GM13976 (cell line): ENCODE data around the gene DPEP2NB.

Experiments used
- DNase-seq: peaks from one replicate; pipeline ENCODE4 v3.0.0; 2012; ENCODE audit warnings: low spot score
- in situ Hi-C: fragments of 300-500 bp; cut with MboI; formaldehyde crosslinking; loops from one replicate; pipeline ENCODE4 v1.12.0; 2022; ENCODE audit warnings: low sequenced_read_pairs, mixed read lengths, inconsistent platforms; ENCODE audit not compliant: unreplicated experiment
- TF ChIP-seq, protein P1 (sequence below): IDR thresholded peaks from 2 replicates; pipeline ENCODE4 v1.5.1; 2012; ENCODE audit warnings: borderline replicate concordance, mild to moderate bottlenecking; ENCODE audit not compliant: insufficient read depth; ENCODE audit errors: extremely low read depth, missing control alignments, control extremely low read depth

Gene DPEP2NB

DNA sequence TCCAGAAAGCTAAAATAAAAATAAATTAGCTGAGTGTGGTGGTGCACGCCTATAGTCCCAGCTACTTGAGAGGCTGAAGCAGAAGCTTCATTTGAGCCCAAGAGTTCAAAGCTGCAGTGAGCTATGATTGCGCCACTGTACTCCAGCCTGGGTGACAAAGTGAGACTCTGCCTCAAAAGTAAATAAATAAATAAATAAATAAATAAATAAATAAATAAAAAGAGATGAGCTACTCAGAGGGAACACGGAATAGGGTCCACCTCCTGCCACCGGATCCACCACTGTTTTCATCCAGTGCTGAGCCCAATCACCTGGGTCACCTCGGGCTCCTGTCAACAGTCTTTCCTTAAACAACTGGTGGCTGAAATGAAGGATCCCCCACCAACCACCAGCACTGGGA, 28.8 kb downstream of the DPEP2NB start:
- no peak for DNase-seq
- in situ Hi-C loops: no loop called here
- TF ChIP-seq, protein P1, sequence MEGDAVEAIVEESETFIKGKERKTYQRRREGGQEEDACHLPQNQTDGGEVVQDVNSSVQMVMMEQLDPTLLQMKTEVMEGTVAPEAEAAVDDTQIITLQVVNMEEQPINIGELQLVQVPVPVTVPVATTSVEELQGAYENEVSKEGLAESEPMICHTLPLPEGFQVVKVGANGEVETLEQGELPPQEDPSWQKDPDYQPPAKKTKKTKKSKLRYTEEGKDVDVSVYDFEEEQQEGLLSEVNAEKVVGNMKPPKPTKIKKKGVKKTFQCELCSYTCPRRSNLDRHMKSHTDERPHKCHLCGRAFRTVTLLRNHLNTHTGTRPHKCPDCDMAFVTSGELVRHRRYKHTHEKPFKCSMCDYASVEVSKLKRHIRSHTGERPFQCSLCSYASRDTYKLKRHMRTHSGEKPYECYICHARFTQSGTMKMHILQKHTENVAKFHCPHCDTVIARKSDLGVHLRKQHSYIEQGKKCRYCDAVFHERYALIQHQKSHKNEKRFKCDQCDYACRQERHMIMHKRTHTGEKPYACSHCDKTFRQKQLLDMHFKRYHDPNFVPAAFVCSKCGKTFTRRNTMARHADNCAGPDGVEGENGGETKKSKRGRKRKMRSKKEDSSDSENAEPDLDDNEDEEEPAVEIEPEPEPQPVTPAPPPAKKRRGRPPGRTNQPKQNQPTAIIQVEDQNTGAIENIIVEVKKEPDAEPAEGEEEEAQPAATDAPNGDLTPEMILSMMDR: no peak

DNA sequence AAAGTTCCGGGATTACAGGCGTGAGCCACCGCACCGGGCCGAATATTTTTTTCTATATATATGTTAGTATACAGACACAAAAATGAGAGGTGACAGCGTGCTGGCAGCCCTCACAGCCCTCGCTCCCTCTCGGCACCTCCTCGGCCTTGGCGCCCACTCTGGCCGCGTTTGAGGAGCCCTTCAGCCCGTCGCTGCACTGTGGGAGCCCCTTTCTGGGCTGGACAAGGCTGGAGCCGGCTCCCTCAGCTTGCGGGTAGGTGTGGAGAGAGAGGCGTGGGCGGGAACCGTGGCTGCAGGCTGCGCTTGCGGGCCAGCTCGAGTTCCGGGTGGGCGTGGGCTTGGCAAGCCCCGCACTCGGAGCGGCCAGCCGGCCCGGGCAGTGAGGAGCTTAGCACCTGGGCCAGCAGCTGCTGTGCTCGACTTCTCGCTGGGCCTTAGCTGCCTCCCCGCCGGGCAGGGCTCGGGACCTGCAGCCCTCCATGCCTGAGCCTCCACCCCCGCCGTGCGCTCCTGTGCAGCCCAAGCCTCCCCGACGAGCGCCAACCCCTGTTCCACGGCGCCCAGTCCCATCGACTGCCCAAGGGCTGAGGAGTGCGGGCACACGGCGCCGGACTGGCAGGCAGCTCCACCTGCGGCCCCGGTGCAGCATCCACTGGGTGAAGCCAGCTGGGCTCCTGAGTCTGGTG, 33.6 kb downstream of the DPEP2NB start:
- in situ Hi-C loops: no loop called here
- TF ChIP-seq, protein P1: no peak
- no peak for DNase-seq

DNA sequence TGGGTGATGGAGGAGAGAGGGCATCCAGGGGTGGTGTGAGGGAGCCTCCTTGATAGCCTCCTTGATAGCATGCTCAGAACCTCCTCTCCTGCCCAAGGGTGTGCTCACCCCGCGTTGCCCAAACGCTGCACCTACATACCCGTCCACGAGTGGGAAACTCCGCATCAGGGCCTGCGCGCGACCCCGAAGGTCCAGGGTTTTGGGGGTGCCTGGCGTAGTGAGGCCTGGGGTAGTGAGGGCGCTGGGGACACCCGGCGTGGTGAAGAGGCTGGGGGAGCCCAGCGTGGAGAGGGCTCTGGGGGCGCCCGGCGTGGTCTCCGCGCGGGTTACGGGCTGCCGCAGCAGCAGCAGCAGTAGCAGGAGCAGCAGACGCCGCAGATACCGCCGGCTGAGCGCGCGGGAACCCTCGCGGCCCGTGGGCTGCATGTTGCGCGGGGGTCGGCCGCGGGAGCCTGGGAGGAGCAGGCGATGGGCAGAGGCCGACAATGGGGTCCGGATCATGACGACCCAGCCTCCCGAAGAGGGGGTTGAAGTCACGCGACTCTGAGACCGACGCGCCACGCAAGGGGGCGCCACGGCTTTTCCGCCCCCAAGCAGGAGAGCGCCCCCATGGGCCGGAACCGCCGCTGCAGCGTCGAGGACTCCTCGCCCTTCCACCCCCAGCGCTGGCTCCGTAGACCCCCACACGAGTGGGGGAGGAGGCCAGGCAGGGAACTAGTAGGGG, 35.6 kb downstream of the DPEP2NB start, which contains the start of gene DPEP3:
Gene DPEP3, minus strand, starts transcription at position 545 of the 724 bp plus-strand sequence. Its CDS starts 119 bp downstream, at position 426.
- TF ChIP-seq, protein P1: no peak
- in situ Hi-C loops: no loop called here

DNA sequence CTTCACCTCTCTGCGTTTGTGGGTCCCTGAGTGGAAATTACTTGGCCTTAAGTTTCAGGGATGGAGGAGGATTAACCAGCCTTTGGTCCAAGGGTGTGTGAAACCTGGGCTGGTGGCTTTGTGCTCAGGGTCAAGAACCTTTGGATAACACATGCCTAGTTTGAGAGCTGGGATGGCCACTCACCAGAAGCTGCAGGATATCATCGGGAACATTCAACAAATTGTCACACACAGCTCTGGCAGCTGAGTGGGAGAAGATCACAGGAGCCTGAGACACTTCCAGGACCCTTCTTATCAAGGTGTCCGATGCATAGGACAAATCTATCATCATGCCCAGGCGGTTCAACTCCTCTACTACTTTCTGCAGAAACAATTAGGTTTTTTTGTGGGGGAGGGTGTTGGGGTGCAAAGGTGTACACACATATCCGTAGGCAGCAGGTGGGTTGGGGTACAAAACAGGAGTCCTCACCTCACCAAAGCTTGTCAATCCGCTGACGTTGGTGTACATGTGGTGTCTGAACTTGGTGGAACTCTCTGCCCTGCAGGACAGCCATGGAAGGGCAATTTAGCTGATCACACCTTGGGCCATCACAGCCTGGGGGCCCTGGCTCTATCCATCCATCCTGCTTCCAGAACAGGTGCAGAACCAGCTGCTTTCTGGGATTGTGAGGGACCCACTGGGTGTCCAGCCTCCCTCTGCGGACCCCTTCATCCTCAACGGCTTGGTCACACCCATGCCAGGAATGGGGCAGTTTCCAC, 38.1 kb downstream of the DPEP2NB start:
- DNase-seq: no peak
- in situ Hi-C loops: no loop called here
- TF ChIP-seq, protein P1: no peak

More for the DNA sequence above, 35.6 kb downstream of the DPEP2NB start, which contains the start of gene DPEP3:
- DNase-seq: no peak

DNA sequence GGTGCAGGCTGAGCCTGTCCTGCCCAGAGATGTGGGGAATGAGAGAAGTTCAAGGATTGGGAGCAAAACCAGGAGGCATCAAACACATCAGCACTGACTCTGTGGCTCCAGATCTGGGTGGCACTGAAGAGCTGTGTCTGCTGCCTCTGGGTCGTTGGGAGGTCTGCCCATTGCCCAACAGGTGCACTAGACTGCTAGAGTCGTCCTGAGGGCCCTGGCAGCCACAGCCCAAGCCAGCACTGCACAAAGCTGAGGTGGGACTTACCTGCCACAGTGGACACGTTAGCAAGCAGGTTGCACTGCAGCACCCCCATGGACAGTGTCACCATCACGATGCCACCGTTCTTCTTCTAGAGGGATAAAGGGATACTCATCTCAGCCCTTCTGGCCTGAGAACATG, 38.7 kb downstream of the DPEP2NB start:
- in situ Hi-C loops: no loop called here
- TF ChIP-seq, protein P1: no peak
- DNase-seq: no peak

DNA sequence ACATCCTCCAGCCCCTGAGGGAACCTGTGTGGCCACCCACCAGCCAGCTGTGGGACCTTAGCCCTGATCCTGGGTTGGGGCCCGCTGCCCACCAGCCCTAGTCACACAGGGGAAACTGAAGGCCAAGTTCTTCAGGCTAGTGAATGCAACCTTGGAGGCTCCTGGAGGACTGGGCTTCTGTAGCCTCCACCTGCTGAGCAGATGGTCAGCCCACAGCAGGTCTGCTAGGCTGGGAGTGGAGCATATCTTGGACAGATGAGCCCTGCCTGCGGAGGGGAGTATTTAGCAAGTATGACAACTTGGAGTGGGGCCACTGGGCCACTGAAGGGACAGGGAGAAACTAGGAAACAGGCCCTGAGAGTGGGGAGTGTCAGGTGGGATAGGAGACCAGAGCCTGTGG, 39.5 kb downstream of the DPEP2NB start:
- TF ChIP-seq, protein P1: no peak
- no peak for DNase-seq
- in situ Hi-C loops: no loop called here
